H9 (cell line): ENCODE data around the gene NKD2. TPM values are rescaled to one million over a fixed set of nuclear protein-coding genes. Genes with fewer than 3 reads are reported as not detected.

ENCODE experiments used
- DNase-seq: peaks from one replicate; pipeline ENCODE4 v3.0.0-alpha.2; 2017
- H2AFZ ChIP-seq: one replicate; pipeline ENCODE4 v1.6.1; 2013; ENCODE audit warnings: mild to moderate bottlenecking, low read length, control low read depth, moderate library complexity
- H2AK5ac ChIP-seq: 2 replicates; pipeline ENCODE4 v1.6.1; 2013; ENCODE audit warnings: low read length, control low read depth, mixed read lengths; ENCODE audit not compliant: insufficient read length
- H2BK120ac ChIP-seq: one replicate; pipeline ENCODE4 v1.6.1; 2013; ENCODE audit warnings: low read depth, mild to moderate bottlenecking, low read length, control low read depth, inconsistent platforms; ENCODE audit not compliant: poor library complexity, severe bottlenecking
- H2BK12ac ChIP-seq: 2 replicates; pipeline ENCODE4 v1.6.1; 2013; ENCODE audit warnings: low read length, control low read depth, mixed read lengths, low read depth; ENCODE audit not compliant: insufficient read length
- H2BK15ac ChIP-seq: 2 replicates; pipeline ENCODE4 v1.6.1; 2013; ENCODE audit warnings: low read depth, low read length, control low read depth
- H2BK20ac ChIP-seq: one replicate; pipeline ENCODE4 v1.6.1; 2013; ENCODE audit warnings: low read depth, mild to moderate bottlenecking, low read length, control low read depth, inconsistent platforms; ENCODE audit not compliant: poor library complexity, severe bottlenecking
- H2BK5ac ChIP-seq: 2 replicates; pipeline ENCODE4 v1.6.1; 2013; ENCODE audit warnings: low read length, control low read depth, mixed read lengths; ENCODE audit not compliant: insufficient read length
- H3K14ac ChIP-seq: 2 replicates; pipeline ENCODE4 v1.6.1; 2013; ENCODE audit warnings: low read length, control low read depth; ENCODE audit not compliant: insufficient read depth
- H3K18ac ChIP-seq: 2 replicates; pipeline ENCODE4 v1.6.1; 2013; ENCODE audit warnings: low read depth, mild to moderate bottlenecking, mixed read lengths, low read length, control low read depth; ENCODE audit not compliant: insufficient read length
- H3K23ac ChIP-seq: 2 replicates; pipeline ENCODE4 v1.6.1; 2013; ENCODE audit warnings: low read length, control low read depth, mixed read lengths, low read depth; ENCODE audit not compliant: insufficient read length
- H3K23me2 ChIP-seq: 2 replicates; pipeline ENCODE4 v1.6.1; 2013; ENCODE audit warnings: low read depth, mild to moderate bottlenecking, mixed read lengths, low read length, control low read depth; ENCODE audit not compliant: insufficient read length, poor library complexity, severe bottlenecking
- H3K27ac ChIP-seq: 2 replicates; pipeline ENCODE4 v1.5.1; 2013; ENCODE audit warnings: low read length, control low read depth, mixed read lengths, low read depth; ENCODE audit not compliant: insufficient read length
- H3K27me3 ChIP-seq: 2 replicates; pipeline ENCODE4 v1.6.1; 2013; ENCODE audit warnings: low read length, control low read depth, inconsistent platforms; ENCODE audit not compliant: insufficient read depth
- H3K4ac ChIP-seq: 2 replicates; pipeline ENCODE4 v1.6.1; 2013; ENCODE audit warnings: low read depth, mild to moderate bottlenecking, control low read depth, inconsistent platforms, low read length, moderate library complexity
- H3K4me1 ChIP-seq: 2 replicates; pipeline ENCODE4 v1.6.1; 2013; ENCODE audit warnings: low read length, control low read depth, inconsistent platforms; ENCODE audit not compliant: insufficient read depth
- H3K4me2 ChIP-seq: 2 replicates; pipeline ENCODE4 v1.6.1; 2013; ENCODE audit warnings: low read length, control low read depth, mixed read lengths; ENCODE audit not compliant: insufficient read length, insufficient read depth
- H3K56ac ChIP-seq: 2 replicates; pipeline ENCODE4 v1.6.1; 2013; ENCODE audit warnings: low read depth, mild to moderate bottlenecking, mixed read lengths, low read length, control low read depth; ENCODE audit not compliant: insufficient read length
- H3K79me1 ChIP-seq: 2 replicates; pipeline ENCODE4 v1.6.1; 2013; ENCODE audit warnings: low read depth, mild to moderate bottlenecking, moderate library complexity, low read length, control low read depth, inconsistent platforms; ENCODE audit not compliant: insufficient read depth, poor library complexity, severe bottlenecking
- H3K79me2 ChIP-seq: 2 replicates; pipeline ENCODE4 v1.6.1; 2013; ENCODE audit warnings: low read length, control low read depth, inconsistent platforms; ENCODE audit not compliant: insufficient read depth
- H3K9ac ChIP-seq: 2 replicates; pipeline ENCODE4 v1.6.1; 2013; ENCODE audit warnings: low read length, control low read depth, mixed read lengths; ENCODE audit not compliant: insufficient read length; ENCODE audit errors: extremely low read depth
- H3K9me3 ChIP-seq: one replicate; pipeline ENCODE4 v1.6.1; 2013; ENCODE audit warnings: low read depth, low read length, inconsistent platforms; ENCODE audit not compliant: control insufficient read depth
- H3T11ph ChIP-seq: one replicate; pipeline ENCODE4 v1.6.1; 2013; ENCODE audit warnings: mild to moderate bottlenecking, low read length, control low read depth, inconsistent platforms
- H4K20me1 ChIP-seq: one replicate; pipeline ENCODE4 v1.6.1; 2013; ENCODE audit not compliant: control insufficient read depth, insufficient read length, insufficient read depth
- H4K5ac ChIP-seq: 2 replicates; pipeline ENCODE4 v1.6.1; 2013; ENCODE audit warnings: low read depth, mild to moderate bottlenecking, mixed read lengths, low read length, control low read depth; ENCODE audit not compliant: insufficient read length
- H4K8ac ChIP-seq: replicated peaks from 2 replicates; pipeline ENCODE4 v1.6.1; 2013; ENCODE audit warnings: low read length, control low read depth, mixed read lengths, low read depth; ENCODE audit not compliant: insufficient read length
- H4K91ac ChIP-seq: 2 replicates; pipeline ENCODE4 v1.6.1; 2013; ENCODE audit warnings: low read depth, mild to moderate bottlenecking, moderate library complexity, mixed read lengths, low read length, control low read depth; ENCODE audit not compliant: insufficient read length
- H3K27ac Mint-ChIP-seq, 3 experiments: 2 replicates in 2 of 3; 3 replicates in 1 of 3; pipeline ENCODE4 v1.8.0; 2020 to 2021; ENCODE audit warnings: mixed read lengths in 3 of 3, mild to moderate bottlenecking in 1 of 3, moderate library complexity in 1 of 3
- H3K27me3 Mint-ChIP-seq: 2 replicates; pipeline ENCODE4 v1.8.0; 2021; ENCODE audit warnings: low read depth, mild to moderate bottlenecking, moderate library complexity, mixed read lengths
- H3K36me3 Mint-ChIP-seq, 3 experiments: 2 replicates in 2 of 3; 3 replicates in 1 of 3; pipeline ENCODE4 v1.8.0; 2020 to 2021; ENCODE audit warnings: low read depth in 3 of 3, mixed read lengths in 3 of 3; ENCODE audit not compliant: insufficient read depth in 1 of 3
- H3K4me1 Mint-ChIP-seq, 2 experiments: 2 replicates each; pipeline ENCODE4 v1.8.0; 2020; ENCODE audit warnings: mixed read lengths in 2 of 2
- H3K4me3 Mint-ChIP-seq, 2 experiments: 2 replicates in 1 of 2; 3 replicates in 1 of 2; pipeline ENCODE4 v1.8.0; 2020 to 2021; ENCODE audit warnings: mild to moderate bottlenecking in 2 of 2, mixed read lengths in 2 of 2, moderate library complexity in 1 of 2
- H3K9me3 Mint-ChIP-seq, 2 experiments: 2 replicates in 1 of 2; 3 replicates in 1 of 2; pipeline ENCODE4 v1.8.0; 2020; ENCODE audit warnings: mild to moderate bottlenecking in 2 of 2, mixed read lengths in 2 of 2, moderate library complexity in 1 of 2
- WGBS: extraction: QIAGEN DNeasy Blood & Tissue Kit; methylation state at CpG from one replicate; pipeline ENCODE4 v1.1.7; 2013; ENCODE audit warnings: missing lambda C conversion rate, low lambda C conversion rate, mixed read lengths; ENCODE audit not compliant: insufficient read length; ENCODE audit errors: extremely low coverage; 5-methylcytosine and 5-hydroxymethylcytosine counted together
- total RNA-seq: library from RNA; stranded (reverse); gene quantifications from 2 replicates; pipeline ENCODE4 v1.2.1, GENCODE V29; 2021
- TF ChIP-seq, protein P1 (sequence below): fragments of 200-600 bp; sonication (generic); conservative IDR thresholded peaks from 3 replicates; pipeline ENCODE4 v1.8.0; 2021; ENCODE audit warnings: antibody characterized with exemption, mild to moderate bottlenecking

Gene NKD2
- total RNA-seq, 1 experiment from 2014 or later = 7.3 TPM

DNA sequence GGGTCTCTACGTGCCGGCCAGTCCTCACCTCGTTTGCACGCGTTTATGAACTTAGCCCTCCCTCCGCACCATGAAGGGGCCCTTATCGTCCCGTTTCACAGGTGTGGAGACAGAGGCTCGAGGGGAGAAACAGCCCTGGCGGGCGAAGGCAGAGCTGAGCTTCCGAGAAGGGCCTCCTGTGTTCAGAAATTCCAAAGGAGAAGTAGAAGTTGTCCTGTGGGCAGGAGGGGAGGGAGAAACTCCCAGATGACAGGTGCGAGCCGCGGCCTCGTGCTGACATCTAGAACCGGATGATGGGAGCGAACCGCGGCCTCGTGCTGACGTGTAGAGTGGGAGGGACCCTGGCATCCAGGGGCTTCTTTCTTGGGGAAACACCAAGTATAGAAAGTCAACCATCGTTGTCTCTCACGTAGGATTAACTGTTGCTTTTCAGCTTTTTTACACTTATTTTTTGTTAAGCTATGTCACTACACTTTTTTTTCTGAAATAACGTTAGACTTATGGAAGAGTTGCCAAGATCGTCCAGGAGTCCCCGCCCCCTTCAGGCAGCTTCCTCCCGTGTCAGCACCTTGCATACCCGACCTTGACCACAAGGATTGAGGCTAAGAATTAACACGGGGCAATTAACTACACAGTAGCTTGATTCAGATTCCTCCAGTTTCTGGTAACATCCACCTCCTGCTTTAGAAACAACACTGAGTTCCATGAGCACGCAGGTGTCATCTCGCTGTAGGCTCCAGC, 42.8 kb upstream of the NKD2 start:
- H4K5ac ChIP-seq = no peak overlapping the region
- H4K20me1 ChIP-seq = no peaks in the 10 kb centered on the region
- H4K91ac ChIP-seq = no peak overlapping the region
- Mint-ChIP-seq H3K9me3 (no peaks in the 10 kb centered on the region; a peak in 1 of 5 replicates), H3K27ac (no peak overlapping the region; a peak in 1 of 7 replicates), H3K36me3 (no peaks in the 10 kb centered on the region; a peak in 1 of 7 replicates), H3K4me3 (no peak overlapping the region), H3K27me3 (peaks cover 29% of the 10 kb centered on the region), H3K4me1 (no peaks in the 10 kb centered on the region)
- H3K9me3 ChIP-seq = no peaks in the 10 kb centered on the region
- no peak overlapping the region for H2BK5ac ChIP-seq
- H3K4me1 ChIP-seq = no peaks in the 10 kb centered on the region
- no peak overlapping the region for H3K4ac ChIP-seq
- no peaks in the 10 kb centered on the region for H3K79me1 ChIP-seq
- no peak overlapping the region for H3K23ac ChIP-seq
- H3K56ac ChIP-seq = no peak overlapping the region
- H2BK12ac ChIP-seq = no peak overlapping the region
- no peaks in the 10 kb centered on the region for H3K23me2 ChIP-seq
- no peak overlapping the region for H2AK5ac ChIP-seq
- no CpG with 5 or more reads among the region's 32 CpGs for WGBS
- no peaks in the 10 kb centered on the region for H3K79me2 ChIP-seq
- TF ChIP-seq, protein P1, sequence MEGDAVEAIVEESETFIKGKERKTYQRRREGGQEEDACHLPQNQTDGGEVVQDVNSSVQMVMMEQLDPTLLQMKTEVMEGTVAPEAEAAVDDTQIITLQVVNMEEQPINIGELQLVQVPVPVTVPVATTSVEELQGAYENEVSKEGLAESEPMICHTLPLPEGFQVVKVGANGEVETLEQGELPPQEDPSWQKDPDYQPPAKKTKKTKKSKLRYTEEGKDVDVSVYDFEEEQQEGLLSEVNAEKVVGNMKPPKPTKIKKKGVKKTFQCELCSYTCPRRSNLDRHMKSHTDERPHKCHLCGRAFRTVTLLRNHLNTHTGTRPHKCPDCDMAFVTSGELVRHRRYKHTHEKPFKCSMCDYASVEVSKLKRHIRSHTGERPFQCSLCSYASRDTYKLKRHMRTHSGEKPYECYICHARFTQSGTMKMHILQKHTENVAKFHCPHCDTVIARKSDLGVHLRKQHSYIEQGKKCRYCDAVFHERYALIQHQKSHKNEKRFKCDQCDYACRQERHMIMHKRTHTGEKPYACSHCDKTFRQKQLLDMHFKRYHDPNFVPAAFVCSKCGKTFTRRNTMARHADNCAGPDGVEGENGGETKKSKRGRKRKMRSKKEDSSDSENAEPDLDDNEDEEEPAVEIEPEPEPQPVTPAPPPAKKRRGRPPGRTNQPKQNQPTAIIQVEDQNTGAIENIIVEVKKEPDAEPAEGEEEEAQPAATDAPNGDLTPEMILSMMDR = 0 out of 3 replicates have a peak, but pooled peaks have one; percentile 21
- H4K8ac ChIP-seq = no peak overlapping the region
- H2BK15ac ChIP-seq = no peak overlapping the region
- H3K27me3 ChIP-seq = no peaks in the 10 kb centered on the region
- H3K9ac ChIP-seq = no peak overlapping the region
- H3K27ac ChIP-seq = no peak overlapping the region
- no peak overlapping the region for H3T11ph ChIP-seq
- no peak overlapping the region for H2BK120ac ChIP-seq
- no peak overlapping the region for H3K18ac ChIP-seq
- H2BK20ac ChIP-seq = no peak overlapping the region
- no peak overlapping the region for H3K4me2 ChIP-seq
- H2AFZ ChIP-seq = no peak overlapping the region
- H3K14ac ChIP-seq = no peak overlapping the region
- no peak for DNase-seq
